T-helper 2 cell treated with Interferon-gamma antibody and Interleukin-4, amounts not matched to agents 5 μg/mL and 100 μg/mL, for 36 hours (primary cell): ENCODE results near the gene NETO2.
"Not testable (repeated sequence)": the region's sequence is repeated elsewhere in the genome, so short reads cannot be mapped to it uniquely, and the experiment has no call there.

Source experiments
- DNase-seq: peaks from one replicate; pipeline ENCODE4 v3.0.0; 2021; ENCODE audit warnings: low spot score
- H3K27ac Mint-ChIP-seq: one replicate; pipeline ENCODE4 v1.8.0; 2021; ENCODE audit warnings: mild to moderate bottlenecking, mixed read lengths
- H3K27me3 Mint-ChIP-seq: one replicate; pipeline ENCODE4 v1.8.0; 2021; ENCODE audit warnings: low read depth, mixed read lengths
- H3K36me3 Mint-ChIP-seq: one replicate; pipeline ENCODE4 v1.8.0; 2021; ENCODE audit warnings: low read depth, mixed read lengths
- H3K4me1 Mint-ChIP-seq: one replicate; pipeline ENCODE4 v1.8.0; 2021; ENCODE audit warnings: low read depth, mixed read lengths
- H3K4me3 Mint-ChIP-seq: one replicate; pipeline ENCODE4 v1.8.0; 2022; ENCODE audit warnings: mild to moderate bottlenecking, moderate library complexity, mixed read lengths
- H3K9me3 Mint-ChIP-seq: one replicate; pipeline ENCODE4 v1.8.0; 2021; ENCODE audit warnings: mixed read lengths

Gene NETO2

GRCh38 chr16:47110939-47111338 is 32.8 kb downstream of the NETO2 start:
- H3K27me3 Mint-ChIP-seq, result peaks cover 17% of the 10 kb centered on the region
- peaks cover 12% of the 10 kb centered on the region for H3K4me1 Mint-ChIP-seq
- H3K4me3 Mint-ChIP-seq, result no peak overlapping the region
- DNase-seq, result no peak
- no peaks in the 10 kb centered on the region for H3K36me3 Mint-ChIP-seq
- no peaks in the 10 kb centered on the region for H3K9me3 Mint-ChIP-seq
- H3K27ac Mint-ChIP-seq, result no peak overlapping the region

GRCh38 chr16:47109361-47109760 is 34.4 kb downstream of the NETO2 start:
- Mint-ChIP-seq H3K27me3 (peaks cover 17% of the 10 kb centered on the region), H3K27ac (no peak overlapping the region), H3K4me3 (no peak overlapping the region), H3K36me3 (no peaks in the 10 kb centered on the region), H3K9me3 (no peaks in the 10 kb centered on the region), H3K4me1 (peaks cover 8% of the 10 kb centered on the region)
- DNase-seq, result no peak

- H3K27me3 Mint-ChIP-seq, H3K27ac Mint-ChIP-seq, H3K9me3 Mint-ChIP-seq, H3K4me3 Mint-ChIP-seq, H3K36me3 Mint-ChIP-seq, H3K4me1 Mint-ChIP-seq, DNase-seq: not testable (repeated sequence)
Measured at GRCh38 chr16:47102921-47103320, 40.8 kb downstream of the NETO2 start.

DNA sequence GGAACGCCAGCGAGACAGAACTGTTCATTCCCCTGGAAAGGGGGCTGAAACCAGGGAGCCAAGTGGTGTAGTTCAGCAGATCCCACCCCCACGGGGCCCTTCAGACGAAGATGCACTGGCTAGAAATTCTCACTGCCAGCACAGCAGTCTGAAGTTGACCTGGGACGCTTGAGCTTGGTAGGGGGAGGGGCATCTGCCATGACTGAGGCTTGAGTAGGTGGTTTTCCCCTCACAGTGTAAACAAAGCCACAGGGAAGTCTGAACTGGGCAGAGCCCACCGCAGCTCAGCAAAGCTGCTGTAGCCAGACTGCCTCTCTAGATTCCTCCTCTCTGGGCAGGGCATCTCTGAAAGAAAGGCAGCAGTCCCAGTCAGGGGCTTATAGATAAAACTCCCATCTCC is 46.6 kb downstream of the NETO2 start:
- not testable (repeated sequence) for H3K36me3 Mint-ChIP-seq, H3K9me3 Mint-ChIP-seq, H3K27ac Mint-ChIP-seq, H3K4me3 Mint-ChIP-seq, H3K4me1 Mint-ChIP-seq, H3K27me3 Mint-ChIP-seq, DNase-seq

DNA sequence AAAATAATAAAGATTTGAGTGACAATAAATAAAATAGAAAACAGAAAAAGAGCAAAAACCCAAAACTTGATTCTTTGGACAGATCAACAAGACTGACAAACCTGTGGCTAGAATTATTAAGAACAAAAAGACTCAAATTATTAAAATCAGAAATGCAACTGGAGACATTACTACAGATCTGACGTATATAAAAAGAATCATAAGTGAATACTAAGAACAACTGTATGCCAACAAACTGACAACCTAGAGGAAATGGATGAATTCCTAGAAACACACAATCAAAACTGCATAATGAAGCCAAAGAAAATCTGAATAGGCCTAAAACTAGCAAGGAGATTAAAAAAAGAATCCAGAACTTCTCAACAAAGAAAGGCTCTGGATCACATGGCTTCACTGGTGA is 47.4 kb downstream of the NETO2 start:
- Mint-ChIP-seq H3K27me3 (peaks cover 9% of the 10 kb centered on the region), H3K27ac (no peak overlapping the region), H3K4me1 (no peaks in the 10 kb centered on the region), H3K9me3 (no peaks in the 10 kb centered on the region), H3K36me3 (no peaks in the 10 kb centered on the region), H3K4me3 (no peak overlapping the region)
- no peak for DNase-seq

DNA sequence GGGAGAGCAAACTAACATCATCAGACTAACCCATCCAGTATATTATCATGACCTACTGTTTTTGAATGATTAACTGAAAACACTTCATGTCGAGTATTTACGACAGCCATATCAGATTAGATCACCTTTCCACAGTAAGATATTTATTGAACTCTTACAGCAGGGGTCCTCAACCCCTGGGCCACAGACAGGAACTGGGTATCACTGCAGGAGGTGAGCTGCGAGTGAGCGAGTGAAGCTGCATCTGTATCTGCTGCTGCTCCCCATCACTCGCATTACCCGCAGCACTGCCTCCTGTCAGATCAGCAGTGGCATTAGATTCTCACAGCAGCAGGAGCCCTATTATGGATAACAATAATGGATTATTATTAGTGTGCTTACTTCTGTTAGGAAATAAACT is 59.5 kb downstream of the NETO2 start:
- H3K27ac Mint-ChIP-seq, result no peak overlapping the region
- peaks cover 2% of the 10 kb centered on the region for H3K27me3 Mint-ChIP-seq
- no peak for DNase-seq
- no peaks in the 10 kb centered on the region for H3K4me1 Mint-ChIP-seq
- no peaks in the 10 kb centered on the region for H3K9me3 Mint-ChIP-seq
- no peaks in the 10 kb centered on the region for H3K36me3 Mint-ChIP-seq
- no peak overlapping the region for H3K4me3 Mint-ChIP-seq

GRCh38 chr16:47082099-47082865 is 61.5 kb downstream of the NETO2 start:
- Mint-ChIP-seq H3K4me3 (no peak overlapping the region), H3K27ac (no peak overlapping the region), H3K9me3 (no peaks in the 10 kb centered on the region), H3K27me3 (peaks cover 3% of the 10 kb centered on the region), H3K4me1 (no peaks in the 10 kb centered on the region), H3K36me3 (no peaks in the 10 kb centered on the region)
- no peak for DNase-seq

DNA sequence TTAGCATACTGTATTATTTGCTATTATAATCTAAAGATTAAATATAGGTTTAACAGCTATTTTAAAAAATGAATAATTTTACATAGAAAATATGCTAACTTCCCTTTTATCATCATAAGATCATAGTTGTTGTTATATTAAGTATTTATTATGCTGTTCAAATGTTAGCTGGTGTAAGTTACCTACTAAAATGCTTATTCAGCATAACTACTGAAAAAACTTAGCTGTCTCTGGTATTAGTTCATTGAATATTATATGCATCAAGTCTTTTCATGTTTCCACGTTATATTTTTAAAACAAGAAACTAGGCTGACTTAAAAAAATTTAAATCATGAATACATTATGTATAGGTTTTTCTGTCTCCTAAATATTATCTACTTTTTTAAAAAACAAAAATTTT is 62.6 kb downstream of the NETO2 start:
- Mint-ChIP-seq H3K4me3 (no peak overlapping the region), H3K27me3 (peaks cover 2% of the 10 kb centered on the region), H3K36me3 (no peaks in the 10 kb centered on the region), H3K27ac (no peak overlapping the region), H3K4me1 (no peaks in the 10 kb centered on the region), H3K9me3 (no peaks in the 10 kb centered on the region)
- no peak for DNase-seq

GRCh38 chr16:47079860-47080259 is 63.9 kb downstream of the NETO2 start:
- H3K27me3 Mint-ChIP-seq, result peaks cover 2% of the 10 kb centered on the region
- H3K4me3 Mint-ChIP-seq, result no peak overlapping the region
- H3K4me1 Mint-ChIP-seq, result no peaks in the 10 kb centered on the region
- H3K9me3 Mint-ChIP-seq, result no peaks in the 10 kb centered on the region
- no peaks in the 10 kb centered on the region for H3K36me3 Mint-ChIP-seq
- no peak overlapping the region for H3K27ac Mint-ChIP-seq
- DNase-seq, result no peak

- H3K9me3 Mint-ChIP-seq, result no peaks in the 10 kb centered on the region
- H3K4me1 Mint-ChIP-seq, result peaks cover 10% of the 10 kb centered on the region
- no peaks in the 10 kb centered on the region for H3K36me3 Mint-ChIP-seq
- H3K4me3 Mint-ChIP-seq, result no peak overlapping the region
- peaks cover 4% of the 10 kb centered on the region for H3K27me3 Mint-ChIP-seq
- no peak overlapping the region for H3K27ac Mint-ChIP-seq
- no peak for DNase-seq
Measured at GRCh38 chr16:47073223-47074155, 70.3 kb downstream of the NETO2 start.

- Mint-ChIP-seq H3K4me3 (no peak overlapping the region), H3K27me3 (peaks cover 3% of the 10 kb centered on the region), H3K4me1 (peaks cover 10% of the 10 kb centered on the region), H3K27ac (no peak overlapping the region), H3K36me3 (no peaks in the 10 kb centered on the region), H3K9me3 (no peaks in the 10 kb centered on the region)
- DNase-seq, result no peak
Measured at GRCh38 chr16:47072158-47072557, 71.6 kb downstream of the NETO2 start.

DNA sequence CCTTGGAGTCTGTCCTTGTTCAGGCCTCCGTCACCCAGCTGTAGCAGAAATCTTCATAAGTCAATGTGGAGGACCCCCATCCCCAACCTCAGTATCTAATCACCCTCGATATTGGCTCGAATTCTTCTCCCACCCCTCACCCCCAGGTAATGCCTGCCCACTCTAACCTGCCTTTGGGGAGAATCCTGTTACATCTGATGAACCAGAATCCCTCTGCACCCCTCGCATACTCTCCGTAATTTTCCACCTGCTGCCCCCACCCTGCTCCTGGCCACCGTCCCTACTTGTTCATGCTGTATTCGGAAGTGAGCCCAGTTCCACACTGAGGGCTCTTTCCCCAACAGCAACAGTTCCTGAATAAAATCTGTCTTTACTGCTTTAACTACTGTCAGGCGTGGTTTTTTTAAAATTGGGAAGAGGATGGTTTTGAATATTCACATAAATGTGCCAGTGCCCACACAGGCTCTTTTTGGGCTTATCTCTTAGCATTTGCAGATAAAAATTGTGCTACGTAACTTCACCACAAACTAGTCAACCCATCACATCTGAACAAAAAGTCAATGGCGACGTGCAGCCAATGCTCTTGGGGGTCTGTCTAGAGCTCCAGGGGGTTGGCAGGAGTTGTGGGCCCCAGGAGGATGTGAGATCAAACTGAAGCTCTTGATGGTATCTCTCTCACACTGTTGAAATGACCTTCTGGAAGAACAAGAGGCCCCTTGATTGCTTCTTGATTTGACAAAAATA is 73.7 kb downstream of the NETO2 start:
- Mint-ChIP-seq H3K27me3 (peaks cover 3% of the 10 kb centered on the region), H3K27ac (no peak overlapping the region), H3K4me3 (no peak overlapping the region), H3K9me3 (no peaks in the 10 kb centered on the region), H3K36me3 (no peaks in the 10 kb centered on the region), H3K4me1 (peaks cover 10% of the 10 kb centered on the region)
- no peak for DNase-seq

DNA sequence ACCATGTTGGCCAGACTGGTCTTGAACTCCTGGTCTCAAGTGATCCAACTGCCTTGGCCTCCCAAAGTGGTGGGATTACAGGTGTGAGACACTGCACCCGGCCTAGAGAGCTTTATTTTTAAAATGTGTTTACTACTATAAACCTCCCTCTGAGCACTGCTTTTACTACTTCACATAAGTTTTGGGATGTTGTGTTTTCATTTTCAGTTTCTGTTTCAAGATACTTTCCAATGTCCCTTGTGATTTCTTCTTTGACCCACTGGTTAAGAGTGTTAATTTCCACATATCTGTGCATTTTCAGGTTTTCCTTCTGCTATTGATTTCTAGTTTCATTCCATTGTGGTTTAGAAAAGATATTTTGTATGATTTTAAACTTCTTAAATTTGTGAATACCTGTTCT is 74.4 kb downstream of the NETO2 start:
- Mint-ChIP-seq H3K27ac (peak overlapping the region; percentile 72), H3K4me1 (peaks cover 10% of the 10 kb centered on the region), H3K9me3 (no peaks in the 10 kb centered on the region)

GRCh38 chr16:47067203-47067602 is 76.5 kb downstream of the NETO2 start:
- H3K4me3 Mint-ChIP-seq, result no peak overlapping the region
- peaks cover 9% of the 10 kb centered on the region for H3K4me1 Mint-ChIP-seq
- no peaks in the 10 kb centered on the region for H3K9me3 Mint-ChIP-seq
- DNase-seq, result no peak
- H3K27ac Mint-ChIP-seq, result no peak overlapping the region
- no peaks in the 10 kb centered on the region for H3K36me3 Mint-ChIP-seq
- H3K27me3 Mint-ChIP-seq, result peaks cover 2% of the 10 kb centered on the region

More for the DNA sequence above, 74.4 kb downstream of the NETO2 start:
- H3K36me3 Mint-ChIP-seq, result no peaks in the 10 kb centered on the region
- DNase-seq, result no peak
- peaks cover 3% of the 10 kb centered on the region for H3K27me3 Mint-ChIP-seq
- H3K4me3 Mint-ChIP-seq, result peak overlapping the region; percentile 49
